GM11168 (cell line): ENCODE measurements around the gene TIMM10B.

Experiments used
- in situ Hi-C: fragments of 300-500 bp; cut with MboI; formaldehyde crosslinking; loops from one replicate; pipeline ENCODE4 v1.12.0; 2022; ENCODE audit warnings: low sequenced_read_pairs; ENCODE audit not compliant: unreplicated experiment

Gene TIMM10B

DNA sequence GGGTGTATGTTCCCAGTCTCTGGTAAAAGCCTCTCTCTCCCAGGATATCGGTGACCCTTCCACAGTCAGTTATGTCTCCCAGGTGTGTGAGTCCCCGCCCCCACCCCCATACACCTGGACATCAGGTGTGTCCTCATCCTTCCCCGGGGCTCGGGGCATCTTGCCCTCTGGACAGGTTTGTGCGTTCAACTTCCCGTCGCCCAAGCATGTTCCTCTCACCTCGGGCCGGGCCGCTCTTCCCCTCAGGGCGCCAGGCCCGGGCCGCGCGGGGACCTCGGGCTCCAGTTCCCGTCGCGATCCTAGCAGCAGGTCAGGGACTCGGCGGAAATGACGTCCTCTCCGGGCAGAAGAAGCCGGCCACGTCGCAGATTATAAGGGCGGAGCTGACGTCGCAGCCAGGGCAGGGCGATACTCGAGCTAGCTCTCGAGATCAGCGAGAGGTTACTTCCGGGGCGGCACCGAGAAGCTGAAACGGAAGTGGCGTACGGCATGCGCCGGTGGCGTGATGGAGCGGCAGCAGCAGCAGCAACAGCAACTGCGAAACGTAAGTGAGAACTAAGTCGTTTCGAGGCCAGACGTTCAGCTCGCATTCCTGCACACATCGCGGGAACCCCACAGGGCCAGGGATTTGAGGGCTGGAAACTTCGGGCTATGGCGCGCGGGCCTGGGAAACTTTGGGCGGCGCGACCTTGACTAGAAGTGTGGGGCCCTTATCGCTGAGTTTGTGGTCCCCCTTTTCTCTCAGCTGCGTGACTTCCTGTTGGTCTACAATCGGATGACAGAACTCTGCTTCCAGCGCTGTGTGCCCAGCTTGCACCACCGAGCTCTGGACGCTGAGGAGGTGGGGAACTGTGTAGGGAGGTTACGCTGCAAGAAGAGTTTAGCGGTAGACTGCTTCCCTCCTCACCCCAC, at the start of gene TIMM10B, which contains the start of gene ARFIP2:
Gene TIMM10B, plus strand, starts transcription at position 490 of the 912 bp plus-strand sequence. Its CDS starts 16 bp downstream, at position 506.
Gene ARFIP2, minus strand, starts transcription at position 320 of the 912 bp plus-strand sequence. CDS start 910 bp downstream, outside the sequence.
- in situ Hi-C loops, result no loop called here

GRCh38 chr11:6431861-6432260, 49.4 kb upstream of the TIMM10B start:
- in situ Hi-C loops, result no loop called here

DNA sequence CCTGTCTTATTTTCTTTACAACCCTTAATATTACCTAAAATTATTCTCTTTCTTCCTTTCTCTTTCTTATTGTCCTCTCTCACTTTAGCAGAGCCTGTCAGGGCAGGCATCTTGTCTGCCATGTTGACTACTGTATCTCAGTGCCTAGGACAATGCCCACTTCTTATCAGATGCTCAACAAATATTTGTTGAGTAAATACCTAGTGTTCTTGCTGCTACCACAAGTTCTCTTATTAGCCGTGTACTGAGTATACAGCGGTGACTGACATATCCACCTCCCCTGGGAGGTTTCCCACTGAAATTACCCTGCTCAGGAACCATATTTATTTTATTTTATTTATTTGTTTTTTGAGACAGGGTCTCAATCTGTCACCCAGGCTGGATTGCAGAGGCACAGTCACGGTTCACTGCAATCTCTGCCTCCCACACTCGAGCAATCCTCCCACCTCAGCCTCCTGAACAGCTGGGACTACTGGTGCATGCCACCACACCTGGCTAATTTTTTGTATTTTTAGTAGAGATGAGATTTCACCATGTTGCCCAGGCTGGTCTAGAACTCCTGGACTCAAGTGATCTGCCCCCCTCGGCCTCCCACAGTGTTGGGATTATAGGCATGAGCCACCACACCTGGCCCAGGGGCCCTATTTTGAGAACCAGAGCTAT, 47.2 kb upstream of the TIMM10B start:
- in situ Hi-C loops, result no loop called here

DNA sequence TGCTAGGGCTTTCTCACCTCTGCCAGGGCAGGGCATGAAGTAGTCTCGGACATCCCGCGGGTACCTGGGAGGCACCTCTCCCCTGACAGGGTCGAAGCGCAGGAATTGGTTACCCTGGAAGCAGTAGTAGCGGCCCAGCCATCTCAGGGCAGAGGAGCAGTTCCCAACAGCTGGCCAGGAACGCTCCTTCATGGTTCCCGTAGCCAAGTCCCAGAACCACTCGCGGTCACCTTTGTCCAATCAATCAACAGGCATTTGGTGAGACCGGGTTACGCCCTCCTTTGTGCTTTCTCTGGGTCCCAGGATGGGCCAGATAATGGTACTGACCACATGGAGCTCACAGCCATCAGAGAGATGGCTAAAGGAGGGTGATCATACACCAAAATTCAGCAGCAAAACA, 43.9 kb upstream of the TIMM10B start:
- in situ Hi-C loops, result no loop called here

DNA sequence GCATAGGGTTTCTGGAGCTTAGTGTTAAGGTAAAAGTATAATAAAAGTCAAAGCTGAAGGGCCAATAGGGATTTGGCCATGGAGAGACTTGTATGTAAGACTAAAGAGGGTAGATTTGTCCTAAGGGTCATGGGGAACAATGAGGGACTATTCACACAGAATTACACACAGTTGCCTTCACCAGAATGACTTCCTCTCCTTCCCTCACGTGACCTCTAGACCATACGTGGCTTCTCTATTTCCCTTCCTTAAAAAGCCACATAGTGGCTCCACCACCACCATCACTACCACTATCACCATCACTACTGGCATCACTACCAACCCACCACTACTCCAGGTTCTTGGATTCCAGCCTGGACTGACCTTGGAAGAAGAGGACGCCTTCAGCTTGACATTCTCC, 43.3 kb upstream of the TIMM10B start:
- in situ Hi-C loops, result no loop called here

GRCh38 chr11:6438979-6439571, 42.2 kb upstream of the TIMM10B start:
- in situ Hi-C loops, result no loop called here

DNA sequence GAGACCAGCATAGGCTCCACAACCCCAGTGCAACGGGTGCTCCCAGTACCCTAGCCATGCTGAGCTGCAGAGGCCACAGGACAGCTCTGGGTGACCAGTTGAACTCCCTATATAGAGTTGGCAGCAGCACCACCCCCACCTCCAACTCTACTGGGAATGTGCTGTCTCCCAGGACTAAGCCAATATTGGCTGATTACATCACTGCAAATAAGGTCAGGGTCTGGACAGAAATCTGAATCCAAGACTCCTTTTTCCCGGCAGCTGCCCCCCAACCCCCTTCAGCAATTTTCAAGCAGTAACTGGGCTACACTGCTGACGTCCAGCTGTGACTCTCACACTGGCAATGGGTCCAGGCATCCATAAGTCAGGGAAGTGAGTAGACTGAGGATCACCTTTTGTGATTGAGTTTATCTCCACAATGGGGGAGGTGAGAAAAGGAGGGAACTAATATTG, 40.4 kb upstream of the TIMM10B start, which contains the start of gene HPX:
Gene HPX, minus strand, starts transcription at position 82 of the 453 bp plus-strand sequence. Its CDS starts 24 bp downstream, at position 58.
- in situ Hi-C loops, result loop anchor here (5.0 kb wide), 1 partner anchor 59 kb away; no protein-coding TSS in a partner anchor

DNA sequence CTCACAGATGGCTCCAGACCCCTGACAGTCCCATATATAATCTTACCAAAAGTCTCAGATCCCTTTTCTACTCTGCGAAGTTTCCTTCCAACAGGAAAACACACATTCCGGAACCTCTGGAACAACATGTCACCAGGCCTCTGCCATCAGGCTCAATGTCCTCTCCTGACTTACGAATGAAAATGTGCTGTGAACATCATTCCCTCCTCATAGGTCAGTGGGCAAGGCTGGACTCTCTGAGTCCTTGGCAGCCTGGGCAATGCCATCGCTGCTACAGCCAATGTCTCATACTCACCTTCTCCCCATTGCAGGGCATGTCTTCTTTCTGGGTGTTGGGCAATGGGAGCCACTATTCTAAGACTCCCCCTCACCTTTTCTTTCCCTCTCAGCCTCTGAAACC, 38.9 kb upstream of the TIMM10B start:
- in situ Hi-C loops, result loop anchor here (5.0 kb wide), 1 partner anchor 60 kb away; no protein-coding TSS in a partner anchor

DNA sequence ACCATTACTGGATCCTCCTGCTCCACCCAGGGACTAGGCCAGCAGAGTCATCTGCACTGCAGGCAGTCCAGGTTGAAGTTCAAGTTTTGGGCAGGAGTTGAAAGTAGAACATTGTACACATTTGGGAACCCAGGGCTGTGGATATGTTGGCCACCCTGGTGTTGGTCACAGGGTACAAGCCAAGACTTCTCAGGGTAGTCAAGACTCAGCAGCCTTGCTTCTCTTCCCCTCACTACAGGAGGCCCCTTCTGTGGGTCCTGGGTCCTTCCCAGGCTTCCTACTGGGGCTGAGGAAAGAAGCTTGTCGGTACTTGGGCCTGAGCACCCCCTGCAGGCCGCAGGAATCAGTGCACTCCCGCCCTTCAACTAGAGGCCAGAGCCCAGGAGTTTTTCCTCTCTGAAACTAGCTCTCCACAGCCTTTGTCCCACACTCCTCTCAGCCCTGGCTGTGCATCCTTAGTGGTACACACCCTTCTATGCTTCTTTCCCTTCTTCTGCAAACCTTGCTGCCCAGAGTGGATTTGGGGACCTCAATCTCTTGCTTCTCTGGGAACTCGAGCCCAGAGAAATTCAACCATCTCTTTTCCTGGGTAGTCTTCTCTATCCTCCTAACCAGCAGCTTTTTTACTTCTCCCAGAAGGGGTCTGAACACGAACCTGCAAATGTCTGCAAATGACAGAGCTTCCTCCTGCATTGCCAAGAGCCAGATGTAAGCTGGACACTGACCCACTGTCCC, 37.9 kb upstream of the TIMM10B start:
- in situ Hi-C loops, result loop anchor here (5.0 kb wide), 1 partner anchor 61 kb away; no protein-coding TSS in a partner anchor

DNA sequence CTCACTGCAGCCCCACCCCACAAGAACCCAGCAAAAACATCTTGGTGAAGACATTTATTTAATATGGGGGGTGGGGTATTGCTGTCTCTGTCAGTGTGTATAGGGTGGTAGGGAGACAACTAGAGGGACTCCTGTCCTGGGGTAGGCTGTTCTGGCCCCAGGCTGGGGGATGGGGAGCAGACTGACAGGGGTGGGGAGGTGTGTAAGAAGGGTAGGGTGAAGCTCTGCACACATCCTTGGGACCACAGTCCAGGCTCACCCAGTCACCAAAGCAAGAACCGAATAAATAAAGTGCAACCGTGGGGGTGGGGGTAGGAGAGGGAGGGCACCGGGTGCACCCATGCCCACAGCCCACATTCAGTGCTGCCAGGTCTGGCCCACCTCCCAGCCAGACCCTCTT, 32.7 kb upstream of the TIMM10B start:
- in situ Hi-C loops, result no loop called here

GRCh38 chr11:6452219-6452618, 29.1 kb upstream of the TIMM10B start:
- in situ Hi-C loops, result no loop called here

DNA sequence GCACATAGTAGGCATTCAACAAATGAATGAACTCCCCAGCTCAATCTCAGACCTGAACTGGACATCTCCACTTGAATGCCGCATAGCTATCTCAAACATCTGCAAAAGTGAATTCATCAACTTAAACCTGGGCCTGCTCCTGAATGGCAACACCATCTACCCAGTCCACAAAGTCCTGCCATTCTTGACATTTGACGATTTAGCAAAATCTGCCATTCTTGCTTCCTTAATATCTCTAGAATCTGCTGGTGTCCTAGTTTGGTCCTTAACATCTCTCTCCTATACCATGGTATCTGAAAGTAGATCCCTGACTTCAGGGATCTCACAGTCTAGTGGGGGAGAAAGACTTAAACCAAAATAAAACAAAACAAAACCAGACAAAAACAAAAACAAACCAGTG, 28.1 kb upstream of the TIMM10B start:
- in situ Hi-C loops, result no loop called here

GRCh38 chr11:6455070-6455469, 26.2 kb upstream of the TIMM10B start:
- in situ Hi-C loops, result no loop called here

GRCh38 chr11:6456361-6457073, 24.8 kb upstream of the TIMM10B start:
- in situ Hi-C loops, result no loop called here

DNA sequence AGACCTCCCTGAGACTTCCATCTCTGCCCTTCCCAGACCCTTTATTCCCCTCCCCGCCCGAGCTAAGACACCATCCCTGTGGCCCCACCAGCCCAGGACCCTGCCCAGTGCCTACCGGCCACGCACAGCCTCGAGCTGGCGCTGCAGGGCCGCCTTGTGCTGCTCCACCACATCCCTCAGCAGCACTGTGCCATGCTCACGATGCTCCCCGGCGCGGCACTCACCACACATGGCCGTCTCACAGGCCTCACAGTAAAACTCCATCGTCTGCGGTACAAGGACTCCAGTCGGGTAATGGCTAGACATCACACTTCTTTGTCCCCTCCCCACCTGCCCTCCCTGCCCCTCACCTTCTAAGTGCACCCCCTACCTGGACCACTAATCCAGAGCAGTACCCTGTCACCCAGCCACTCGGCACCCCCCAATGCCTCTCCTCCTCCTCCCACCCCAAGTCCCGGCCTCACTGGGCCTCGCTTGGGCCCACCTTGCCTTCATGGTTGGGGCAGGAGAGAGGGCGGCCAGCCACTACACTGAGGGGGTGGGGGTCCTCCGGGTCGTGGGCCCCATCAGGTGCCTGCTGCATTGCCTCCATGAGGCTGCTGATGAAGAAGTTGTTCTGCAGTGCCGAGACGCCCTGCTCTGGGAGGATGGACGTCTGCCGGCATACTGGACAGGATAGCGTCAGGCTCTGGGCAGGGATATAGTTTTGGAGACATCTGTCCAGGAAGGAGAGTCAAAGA, 23.6 kb upstream of the TIMM10B start:
- in situ Hi-C loops, result no loop called here

DNA sequence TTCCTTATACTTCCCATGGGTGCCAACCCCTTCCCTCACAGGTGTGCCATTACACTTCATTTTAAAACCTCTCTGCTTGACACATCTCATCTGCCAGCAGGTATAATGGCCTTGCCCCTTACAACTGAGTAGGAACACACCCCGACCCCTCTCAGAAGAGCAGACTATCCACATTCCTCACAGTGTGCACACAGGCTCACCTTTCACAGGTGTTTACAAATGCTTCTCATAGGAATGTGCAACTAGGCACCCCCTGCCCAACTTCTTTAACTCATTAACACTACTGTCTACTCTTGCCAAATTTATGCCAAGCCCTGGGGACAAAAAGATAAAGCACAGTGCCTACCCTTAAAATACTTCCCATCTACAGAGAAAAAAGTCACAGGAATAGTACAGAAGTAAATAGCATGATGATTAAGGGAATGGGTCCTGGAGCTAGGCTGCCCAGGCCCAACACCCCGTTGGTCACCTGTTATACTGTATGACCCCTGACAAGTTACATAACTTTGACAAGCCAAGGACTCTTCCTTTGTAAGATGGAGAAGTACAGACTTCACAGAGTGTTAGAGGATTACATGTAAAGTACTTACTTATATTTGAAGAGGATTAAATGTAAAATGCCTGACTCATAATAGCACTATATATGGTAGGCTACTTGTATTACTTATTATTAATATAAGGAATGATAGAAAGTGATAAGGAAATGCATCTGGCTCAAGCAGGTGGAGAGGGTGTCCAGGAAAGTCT, 22.8 kb upstream of the TIMM10B start:
- in situ Hi-C loops, result no loop called here

DNA sequence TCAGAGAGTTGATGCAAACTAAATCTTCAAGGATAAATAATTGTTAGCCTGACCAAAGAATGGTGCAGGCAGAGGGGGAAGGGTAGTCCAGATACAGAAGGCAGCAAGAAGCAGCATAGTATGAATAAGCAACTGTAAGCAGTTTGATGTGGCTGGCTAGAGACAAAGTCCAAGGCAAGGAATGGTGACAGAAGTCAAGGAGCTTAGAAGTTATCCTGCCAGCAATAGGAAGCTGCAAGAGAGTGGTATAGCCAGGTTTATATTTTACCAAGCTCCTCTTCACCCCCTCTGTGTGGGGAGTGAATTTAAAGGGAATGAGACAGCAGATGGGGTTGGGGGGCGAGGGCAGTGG, 22.2 kb upstream of the TIMM10B start:
- in situ Hi-C loops, result no loop called here
